HG02588 (cell line): ENCODE measurements around the gene GOLGB1.
"Not testable (repeated sequence)": the region's sequence is repeated elsewhere in the genome, so short reads cannot be mapped to it uniquely, and the experiment has no call there.

Experiments used
- ATAC-seq: cut with Tn5 transposase; IDR thresholded peaks from one replicate; pipeline ENCODE4 v1.9.1; 2021; ENCODE audit warnings: mild to moderate bottlenecking, moderate library complexity; ENCODE audit not compliant: unreplicated experiment

GOLGB1 gene

GRCh38 chr3:121688747-121689146, 60.8 kb downstream of the GOLGB1 start:
- not testable (repeated sequence) for ATAC-seq

- no peak for ATAC-seq
These were observed 67.7 kb downstream of the GOLGB1 start for GRCh38 chr3:121681792-121682191.

DNA sequence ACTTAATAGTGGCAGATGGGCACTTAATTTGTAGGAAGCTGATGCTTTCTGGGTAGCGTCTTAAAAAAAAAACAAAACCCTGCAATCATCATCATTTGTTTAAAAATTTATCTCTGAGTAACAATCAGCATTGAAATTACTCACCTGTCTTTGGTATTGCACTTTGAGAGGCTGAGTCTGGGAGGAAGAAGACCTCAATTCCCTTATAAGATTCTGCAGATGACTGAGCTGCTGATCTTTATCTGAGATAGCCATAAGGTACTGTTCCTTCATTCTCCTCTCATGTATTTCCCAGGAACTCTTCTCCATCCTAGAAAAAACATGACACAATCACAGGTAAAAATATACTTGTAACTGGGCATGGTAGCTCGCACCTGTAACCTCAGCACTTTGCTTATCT, 72.4 kb downstream of the GOLGB1 start:
- ATAC-seq = no peak

GRCh38 chr3:121670676-121671075, 78.9 kb downstream of the GOLGB1 start:
- ATAC-seq = no peak

- no peak for ATAC-seq
These were observed 82.2 kb downstream of the GOLGB1 start for GRCh38 chr3:121667333-121667732.

DNA sequence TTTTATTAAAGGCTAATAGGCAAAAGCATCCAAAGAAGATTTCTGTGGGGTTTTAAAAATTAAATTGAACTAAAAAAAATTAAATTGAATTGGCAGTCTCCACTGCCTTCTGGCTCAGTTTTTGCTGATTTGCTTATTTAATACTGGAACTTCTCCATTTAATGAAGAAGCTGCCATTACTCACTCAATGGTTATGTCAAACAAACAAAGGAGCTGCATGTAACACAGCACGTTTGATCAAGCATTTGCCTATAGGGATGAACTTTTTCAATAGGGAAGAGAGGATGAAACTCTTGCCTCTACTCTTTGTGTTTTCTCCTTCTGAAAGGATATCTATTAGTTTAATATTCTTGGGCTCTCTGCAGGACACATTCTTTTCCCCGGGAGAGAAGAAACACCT, 84.1 kb downstream of the GOLGB1 start:
- ATAC-seq = no peak

DNA sequence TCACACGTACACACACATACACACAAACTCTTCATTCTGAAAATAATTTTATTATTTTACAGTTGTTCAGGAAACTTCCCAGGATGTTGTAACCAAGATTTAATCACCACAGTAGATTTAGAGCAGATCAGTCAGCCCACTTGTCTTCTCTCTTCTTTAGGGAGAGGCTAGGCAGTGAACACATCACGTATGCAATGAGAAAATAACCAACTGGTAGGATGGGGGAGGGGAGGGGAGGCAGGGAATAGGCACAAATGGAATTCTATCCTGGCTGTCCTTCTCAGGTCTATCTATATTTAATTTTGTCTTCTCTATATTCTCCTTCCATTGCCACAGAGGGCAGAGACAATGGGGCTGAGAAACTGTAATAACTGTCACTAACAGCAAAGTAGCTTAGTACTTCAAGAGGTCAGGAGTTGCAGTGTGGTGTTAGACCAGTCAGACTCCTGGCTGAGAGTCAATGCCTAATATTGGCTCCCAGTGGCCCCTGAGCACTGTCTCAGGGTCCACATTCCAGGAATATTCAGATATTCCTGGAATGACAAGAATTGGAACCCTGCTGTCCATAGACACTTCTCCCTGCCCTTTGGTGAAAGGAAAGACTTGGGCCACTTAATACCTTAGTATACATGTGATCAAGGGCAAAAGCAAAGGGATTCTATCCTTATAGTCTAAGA, 86.2 kb downstream of the GOLGB1 start:
- ATAC-seq = no peak

DNA sequence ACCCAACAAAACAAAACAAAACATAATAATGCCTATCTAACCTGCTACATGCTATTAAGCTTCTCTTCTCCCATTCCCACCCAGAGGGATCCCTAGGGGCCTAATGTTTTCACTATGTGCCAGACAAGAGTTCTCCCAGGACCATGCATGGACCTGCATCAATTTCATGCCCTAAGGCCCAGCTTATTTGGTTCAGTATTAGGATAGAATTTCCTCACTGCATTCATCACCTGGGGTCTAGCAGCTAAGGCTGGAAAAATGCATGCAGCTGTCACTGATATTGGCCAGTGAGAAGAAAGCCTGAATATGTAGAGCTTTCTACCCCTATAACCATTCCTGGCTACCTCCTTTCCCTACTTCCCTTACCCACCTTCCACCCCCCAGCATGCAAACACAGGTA, 86.8 kb downstream of the GOLGB1 start:
- no peak for ATAC-seq

- ATAC-seq = no peak
These were observed 88.2 kb downstream of the GOLGB1 start for GRCh38 chr3:121661376-121661775.

- ATAC-seq = peak; percentile 82
These were observed 89.0 kb downstream of the GOLGB1 start, which contains the start of gene HCLS1 for GRCh38 chr3:121660356-121661171. TSS of gene HCLS1 (minus strand) at chr3:121660903. CDS start at chr3:121658347, 2,556 bp downstream.

GRCh38 chr3:121659586-121659985, 90.0 kb downstream of the GOLGB1 start:
- no peak for ATAC-seq

GRCh38 chr3:121658716-121659435, 90.7 kb downstream of the GOLGB1 start:
- ATAC-seq = no peak

- ATAC-seq = peak; percentile 77
These were observed 94.8 kb downstream of the GOLGB1 start for GRCh38 chr3:121654493-121655385.

DNA sequence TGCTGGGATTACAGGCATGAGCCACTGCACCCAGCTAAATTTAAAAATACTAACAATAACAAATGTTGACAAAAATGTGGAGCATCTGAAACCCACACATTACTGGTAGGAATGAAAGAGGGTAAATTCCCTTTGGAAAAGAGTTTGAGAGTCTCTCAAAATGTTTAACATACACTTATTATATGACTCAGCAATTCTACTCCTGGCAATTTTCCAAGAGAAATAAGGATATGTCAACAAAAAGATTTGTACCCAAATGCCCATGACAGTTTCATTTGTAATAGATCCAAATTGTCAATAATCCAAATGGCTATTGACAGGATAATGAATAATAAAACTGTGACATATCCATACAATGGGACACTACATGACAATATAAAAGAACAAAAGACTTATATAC, 97.9 kb downstream of the GOLGB1 start:
- ATAC-seq = no peak

DNA sequence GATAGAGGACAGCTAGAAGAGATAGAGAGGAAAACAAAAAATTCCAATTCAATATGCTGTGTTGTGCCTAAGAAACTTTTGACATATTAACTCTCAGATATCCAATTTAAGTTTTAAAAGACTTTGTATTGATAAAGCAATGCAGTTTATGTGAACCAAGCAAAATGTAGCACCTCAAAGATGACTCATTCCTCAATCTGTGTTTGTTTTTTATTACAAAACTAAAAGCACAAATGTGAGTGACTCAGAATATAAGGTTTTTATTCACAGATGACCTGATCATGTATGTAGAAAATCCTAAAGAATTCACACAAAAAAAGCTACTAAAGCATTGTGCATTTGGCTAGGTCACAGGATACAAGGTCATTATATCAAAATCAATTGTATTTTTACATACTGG, 99.9 kb downstream of the GOLGB1 start:
- no peak for ATAC-seq

DNA sequence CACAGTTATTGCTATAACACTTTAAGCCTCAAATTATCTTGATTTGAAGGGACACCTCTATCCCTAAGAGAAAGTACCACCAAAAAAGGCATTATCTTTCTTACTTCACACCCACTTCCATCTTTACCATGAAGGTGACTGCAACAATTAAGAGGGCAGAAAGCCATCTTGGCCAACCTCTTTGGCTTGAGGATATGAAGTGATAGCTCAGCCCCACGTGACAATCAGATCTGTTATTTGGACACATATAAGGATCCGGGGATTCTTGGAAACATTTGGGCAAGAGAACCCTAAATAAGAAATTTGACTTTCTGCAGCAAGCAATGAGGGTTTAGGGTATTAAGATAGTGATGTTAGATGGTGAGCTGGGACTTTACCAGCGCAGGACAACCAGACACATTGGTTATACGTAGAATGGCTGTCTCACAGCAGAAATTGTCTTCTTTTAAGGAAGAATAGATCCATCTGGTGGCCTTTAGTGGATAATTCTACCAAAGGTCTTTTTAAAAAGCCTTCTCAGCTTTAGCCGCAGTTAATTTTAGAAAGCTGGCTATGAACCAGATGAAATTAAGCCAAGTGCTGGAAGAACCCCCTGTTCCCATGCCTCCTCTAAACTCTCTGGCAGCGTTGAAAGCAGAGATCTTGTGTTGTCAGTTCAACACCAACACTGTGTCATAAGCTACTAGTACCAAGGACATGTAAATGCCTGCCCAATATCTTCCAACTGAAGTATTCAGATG, 101.2 kb downstream of the GOLGB1 start:
- no peak for ATAC-seq

DNA sequence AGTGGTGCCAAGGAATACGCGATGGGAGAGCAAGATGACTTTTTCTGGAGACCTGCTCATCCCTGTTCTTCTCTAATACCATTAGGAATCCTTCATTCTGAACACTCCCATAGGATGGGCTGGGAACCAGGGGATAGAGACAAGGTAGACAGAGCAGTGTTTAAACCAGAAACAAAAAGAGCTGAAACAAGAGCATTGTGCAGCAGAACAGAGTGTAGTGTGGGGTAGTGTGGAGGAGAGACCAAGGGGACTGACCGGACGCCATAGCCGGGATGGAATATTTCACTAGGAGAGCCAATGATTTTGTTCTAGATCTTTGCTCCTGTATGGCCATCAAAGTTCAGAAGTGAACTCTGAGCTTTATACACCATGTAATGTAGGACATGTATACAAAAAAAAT, 104.5 kb downstream of the GOLGB1 start:
- ATAC-seq = no peak

DNA sequence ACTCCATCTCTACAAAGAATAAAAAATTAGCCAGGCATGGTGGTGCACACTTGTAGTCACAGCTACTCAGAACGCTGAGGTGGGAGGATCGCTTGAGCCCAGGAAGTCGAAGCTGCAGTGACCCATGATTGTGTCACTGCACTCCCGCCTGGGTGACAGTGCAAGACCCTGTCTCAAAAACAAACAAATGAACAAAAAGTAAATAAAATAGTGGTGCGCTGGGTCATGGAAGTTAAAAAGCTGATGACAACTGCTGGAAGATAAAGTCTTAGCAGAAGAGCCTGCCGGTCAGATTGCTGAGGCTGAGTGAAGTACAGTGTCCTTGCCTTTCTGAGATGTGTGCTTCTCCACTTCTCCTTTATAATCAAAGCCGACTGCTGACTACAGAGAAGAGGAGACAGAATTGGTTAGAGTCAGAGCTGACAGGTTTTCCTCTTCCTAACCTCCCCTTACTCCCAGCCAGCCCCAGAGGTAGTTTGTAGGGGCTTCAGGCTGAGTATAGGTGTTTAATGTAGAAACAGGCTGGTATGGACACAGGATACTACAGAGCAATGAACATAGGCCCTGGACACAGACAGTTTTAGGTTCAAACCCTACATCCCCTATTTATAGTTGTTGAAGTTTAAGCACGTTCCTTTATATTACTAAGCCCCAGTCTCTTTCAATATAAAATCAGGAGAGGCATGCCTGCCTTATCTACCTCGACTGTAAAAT, 106.8 kb downstream of the GOLGB1 start:
- no peak for ATAC-seq

DNA sequence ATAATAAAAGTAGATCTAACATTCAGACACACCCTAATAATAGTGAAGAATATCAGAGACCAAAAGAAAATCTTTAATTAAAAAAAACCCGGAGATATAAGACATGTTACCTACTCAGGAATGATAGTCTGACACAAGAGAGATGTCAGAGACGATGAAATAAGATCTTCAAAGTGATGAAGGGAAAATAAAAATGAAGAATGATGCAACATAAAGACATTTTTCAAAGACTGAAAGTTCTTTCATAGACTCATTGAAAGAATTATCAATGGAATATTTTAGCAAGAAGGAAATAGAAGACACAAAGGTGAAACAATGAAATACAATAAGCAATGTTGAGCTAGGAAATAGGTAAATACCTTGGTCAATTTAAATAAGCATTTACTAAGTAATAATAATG, 108.4 kb downstream of the GOLGB1 start:
- no peak for ATAC-seq
